ENCODE data around the gene DPYD. TPM values are rescaled to one million over a fixed set of nuclear protein-coding genes. Genes with fewer than 3 reads are reported as not detected.

DPYD gene
- polyA plus RNA-seq, 1 donor: 32.5 TPM

DNA sequence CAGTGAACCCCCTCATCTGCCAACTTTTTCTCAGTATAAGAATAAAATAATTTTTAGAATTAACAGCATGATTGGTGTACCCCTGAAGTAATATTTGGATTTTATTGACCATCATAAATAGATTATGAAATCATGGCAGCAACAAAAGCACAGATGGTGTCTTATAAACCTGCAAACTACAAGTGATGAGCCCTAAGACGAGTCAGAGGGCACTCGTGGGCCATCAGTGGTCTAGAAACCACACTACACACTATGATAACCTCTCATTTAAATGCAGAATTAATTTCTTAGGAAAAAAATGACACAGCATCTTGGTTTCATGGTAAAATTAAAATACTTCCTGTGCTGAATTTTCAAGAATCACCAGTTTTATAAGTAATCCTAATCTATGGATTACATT, 886.9 kb downstream of the DPYD start:
- no peaks in the 10 kb centered on the region for H3K4me1 ChIP-seq (ENCODE audit: control insufficient read depth, insufficient read depth, low read length)
- no peaks in the 10 kb centered on the region for H3K9me3 ChIP-seq (ENCODE audit: control insufficient read depth, low read depth, low read length)
- H3K27me3 ChIP-seq (ENCODE audit: control insufficient read depth, insufficient read depth, low read length): no peaks in the 10 kb centered on the region
- no peak overlapping the region for H3K4me3 ChIP-seq (ENCODE audit: low read length)
- no peaks in the 10 kb centered on the region for H3K36me3 ChIP-seq (ENCODE audit: control insufficient read depth, insufficient read depth, low read length)
- WGBS (ENCODE audit: insufficient coverage, low lambda C conversion rate): no CpG with 5 or more reads among the region's 2 CpGs
- DNase-seq: no peak
- no peak overlapping the region for H3K27ac ChIP-seq (ENCODE audit: low read length)

All from large intestine (tissue), 3 donors.